A549 (cell line): Measurements from ENCODE around the gene RAB11FIP5.

Experiments used
- EP300 ChIP-seq, 2 experiments: fragments of >200 bp; sonication (Bioruptor Twin); formaldehyde crosslinking; IDR thresholded peaks; 2 replicates in 1 of 2; 3 replicates in 1 of 2; pipeline ENCODE4 v1.6.1; 2016 to 2017
- HOXB13 ChIP-seq: fragments of 250-450 bp; sonication (Bioruptor Pico); IDR thresholded peaks from 2 replicates; pipeline ENCODE4 v1.5.0; 2020; ENCODE audit warnings: low read depth, mild to moderate bottlenecking, moderate library complexity
- MAX ChIP-seq: IDR thresholded peaks from 2 replicates; pipeline ENCODE4 v1.6.1; 2012
- MYC ChIP-seq: IDR thresholded peaks from 2 replicates; pipeline ENCODE4 v1.6.1; 2012; ENCODE audit warnings: mild to moderate bottlenecking, inconsistent platforms, low read length, improper control_type of control experiment, borderline replicate concordance
- PHF8 ChIP-seq: fragments of 200-600 bp; sonication (generic); IDR thresholded peaks from 2 replicates; pipeline ENCODE4 v1.6.1; 2016; ENCODE audit warnings: low read depth, mild to moderate bottlenecking, antibody characterized with exemption, moderate library complexity, borderline replicate concordance
- POLR2A ChIP-seq: IDR thresholded peaks from 2 replicates; pipeline ENCODE4 v1.6.1; 2012; ENCODE audit warnings: mild to moderate bottlenecking, low read length
- RAD21 ChIP-seq, 2 experiments: fragments of >200 bp in 1 of 2; sonication (Bioruptor Twin) in 1 of 2; formaldehyde crosslinking in 1 of 2; IDR thresholded peaks in 1 of 2; conservative IDR thresholded peaks in 1 of 2; 2 replicates in 1 of 2; 3 replicates in 1 of 2; pipeline ENCODE4 v1.6.1; 2012 to 2018; ENCODE audit warnings: inconsistent platforms in 1 of 2
- ZNF302 ChIP-seq: fragments of 250-450 bp; sonication (Bioruptor Pico); IDR thresholded peaks from 2 replicates; pipeline ENCODE4 v1.9.0; 2021; ENCODE audit warnings: inconsistent platforms, mild to moderate bottlenecking, moderate library complexity
- TF ChIP-seq, protein P1 (sequence below): fragments of >200 bp; sonication (Bioruptor Twin); formaldehyde crosslinking; IDR thresholded peaks from 3 replicates; pipeline ENCODE4 v1.5.1; 2016

GRCh38 chr2:73110168-73111072, 2.3 kb downstream of the RAB11FIP5 start:
- no peak for TF ChIP-seq RAD21 (conservative IDR thresholded peaks at IDR 0.05 in 1 of 2, IDR thresholded peaks at IDR 0.05 in 1 of 2)
- TF ChIP-seq, protein P1, sequence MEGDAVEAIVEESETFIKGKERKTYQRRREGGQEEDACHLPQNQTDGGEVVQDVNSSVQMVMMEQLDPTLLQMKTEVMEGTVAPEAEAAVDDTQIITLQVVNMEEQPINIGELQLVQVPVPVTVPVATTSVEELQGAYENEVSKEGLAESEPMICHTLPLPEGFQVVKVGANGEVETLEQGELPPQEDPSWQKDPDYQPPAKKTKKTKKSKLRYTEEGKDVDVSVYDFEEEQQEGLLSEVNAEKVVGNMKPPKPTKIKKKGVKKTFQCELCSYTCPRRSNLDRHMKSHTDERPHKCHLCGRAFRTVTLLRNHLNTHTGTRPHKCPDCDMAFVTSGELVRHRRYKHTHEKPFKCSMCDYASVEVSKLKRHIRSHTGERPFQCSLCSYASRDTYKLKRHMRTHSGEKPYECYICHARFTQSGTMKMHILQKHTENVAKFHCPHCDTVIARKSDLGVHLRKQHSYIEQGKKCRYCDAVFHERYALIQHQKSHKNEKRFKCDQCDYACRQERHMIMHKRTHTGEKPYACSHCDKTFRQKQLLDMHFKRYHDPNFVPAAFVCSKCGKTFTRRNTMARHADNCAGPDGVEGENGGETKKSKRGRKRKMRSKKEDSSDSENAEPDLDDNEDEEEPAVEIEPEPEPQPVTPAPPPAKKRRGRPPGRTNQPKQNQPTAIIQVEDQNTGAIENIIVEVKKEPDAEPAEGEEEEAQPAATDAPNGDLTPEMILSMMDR: no peak
- no peak for TF ChIP-seq POLR2A
- TF ChIP-seq PHF8: no peak
- TF ChIP-seq EP300 (IDR thresholded peaks at IDR 0.05): no peak
- no peak for TF ChIP-seq HOXB13
- no peak for TF ChIP-seq ZNF302
- no peak for TF ChIP-seq MAX
- no peak for TF ChIP-seq MYC
